PC-3 (cell line): ENCODE measurements around the gene CEP112.

ENCODE experiments used
- EZH2 ChIP-seq: fragments of 300-600 bp; sonication (generic); IDR thresholded peaks from one replicate; pipeline ENCODE4 v1.6.1; 2017; ENCODE audit warnings: antibody characterized with exemption, mild to moderate bottlenecking, low read length; ENCODE audit not compliant: unreplicated experiment
- EZH2phosphoT487 ChIP-seq: fragments of 300-600 bp; sonication (generic); IDR thresholded peaks from 2 replicates; pipeline ENCODE4 v1.6.1; 2018; ENCODE audit warnings: mild to moderate bottlenecking, antibody characterized with exemption, low read length, borderline replicate concordance
- TF ChIP-seq, protein P1 (sequence below): fragments of 300-600 bp; sonication (generic); conservative IDR thresholded peaks from 2 replicates; pipeline ENCODE4 v1.5.1; 2017; ENCODE audit warnings: antibody characterized with exemption, low read depth, mild to moderate bottlenecking, low read length

GRCh38 chr17:65799454-65799853 lies 392.5 kb downstream of the CEP112 start:
- TF ChIP-seq, protein P1, sequence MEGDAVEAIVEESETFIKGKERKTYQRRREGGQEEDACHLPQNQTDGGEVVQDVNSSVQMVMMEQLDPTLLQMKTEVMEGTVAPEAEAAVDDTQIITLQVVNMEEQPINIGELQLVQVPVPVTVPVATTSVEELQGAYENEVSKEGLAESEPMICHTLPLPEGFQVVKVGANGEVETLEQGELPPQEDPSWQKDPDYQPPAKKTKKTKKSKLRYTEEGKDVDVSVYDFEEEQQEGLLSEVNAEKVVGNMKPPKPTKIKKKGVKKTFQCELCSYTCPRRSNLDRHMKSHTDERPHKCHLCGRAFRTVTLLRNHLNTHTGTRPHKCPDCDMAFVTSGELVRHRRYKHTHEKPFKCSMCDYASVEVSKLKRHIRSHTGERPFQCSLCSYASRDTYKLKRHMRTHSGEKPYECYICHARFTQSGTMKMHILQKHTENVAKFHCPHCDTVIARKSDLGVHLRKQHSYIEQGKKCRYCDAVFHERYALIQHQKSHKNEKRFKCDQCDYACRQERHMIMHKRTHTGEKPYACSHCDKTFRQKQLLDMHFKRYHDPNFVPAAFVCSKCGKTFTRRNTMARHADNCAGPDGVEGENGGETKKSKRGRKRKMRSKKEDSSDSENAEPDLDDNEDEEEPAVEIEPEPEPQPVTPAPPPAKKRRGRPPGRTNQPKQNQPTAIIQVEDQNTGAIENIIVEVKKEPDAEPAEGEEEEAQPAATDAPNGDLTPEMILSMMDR = no peak
- TF ChIP-seq EZH2 = no peak
- TF ChIP-seq EZH2phosphoT487 = no peak
